Loucy (cell line): ENCODE results near the gene ZNF423.

Experiments
- H2AFZ ChIP-seq: fragments of 200-600 bp; sonication (generic); 2 replicates; pipeline ENCODE4 v1.6.0; 2016; ENCODE audit warnings: antibody characterized with exemption, mild to moderate bottlenecking, low read length, moderate library complexity
- H3F3A ChIP-seq: fragments of 200-600 bp; 2 replicates; pipeline ENCODE4 v1.6.0; 2016; ENCODE audit warnings: antibody characterized with exemption, low read depth, mild to moderate bottlenecking
- H3K27me3 ChIP-seq: fragments of 200-600 bp; sonication (generic); 2 replicates; pipeline ENCODE4 v1.6.1; 2014; ENCODE audit warnings: low read length, mild to moderate bottlenecking; ENCODE audit not compliant: insufficient read depth, poor library complexity, severe bottlenecking
- H3K36me3 ChIP-seq: fragments of 200-600 bp; sonication (generic); 2 replicates; pipeline ENCODE4 v1.6.1; 2016; ENCODE audit warnings: low read length; ENCODE audit not compliant: insufficient read depth
- H3K4me1 ChIP-seq: fragments of 200-600 bp; sonication (generic); 2 replicates; pipeline ENCODE4 v1.5.1; 2014; ENCODE audit warnings: low read length, mild to moderate bottlenecking; ENCODE audit not compliant: insufficient read depth, poor library complexity, severe bottlenecking
- H3K4me2 ChIP-seq: fragments of 200-600 bp; sonication (generic); 2 replicates; pipeline ENCODE4 v1.6.0; 2014; ENCODE audit warnings: antibody characterized with exemption, low read length, low read depth, mild to moderate bottlenecking; ENCODE audit not compliant: poor library complexity, severe bottlenecking
- H3K4me3 ChIP-seq: fragments of 200-600 bp; sonication (generic); 2 replicates; pipeline ENCODE4 v1.5.1; 2014; ENCODE audit warnings: low read length, mild to moderate bottlenecking, mixed read lengths; ENCODE audit not compliant: poor library complexity, severe bottlenecking
- H3K79me2 ChIP-seq: fragments of 200-600 bp; sonication (generic); 2 replicates; pipeline ENCODE4 v1.6.1; 2014; ENCODE audit warnings: low read length; ENCODE audit not compliant: insufficient read depth
- H3K9ac ChIP-seq: fragments of 200-600 bp; sonication (generic); 2 replicates; pipeline ENCODE4 v1.6.0; 2014; ENCODE audit warnings: mild to moderate bottlenecking, low read depth, low read length, moderate library complexity; ENCODE audit not compliant: poor library complexity, severe bottlenecking
- H3K9me2 ChIP-seq: fragments of 200-600 bp; sonication (generic); replicated peaks from 2 replicates; pipeline ENCODE4 v1.6.1; 2016; ENCODE audit warnings: low read depth, low read length, mixed read lengths
- H3K9me3 ChIP-seq: fragments of 200-600 bp; sonication (generic); 2 replicates; pipeline ENCODE4 v1.6.1; 2014; ENCODE audit warnings: mild to moderate bottlenecking, antibody characterized with exemption, low read length, low read depth; ENCODE audit not compliant: insufficient read depth
- H4K20me1 ChIP-seq: fragments of 200-600 bp; sonication (generic); 2 replicates; pipeline ENCODE4 v1.6.0; 2014; ENCODE audit warnings: antibody characterized with exemption, low read length, mild to moderate bottlenecking; ENCODE audit not compliant: insufficient read depth, poor library complexity, severe bottlenecking
- CTCF ChIP-seq: fragments of 200-600 bp; sonication (generic); conservative IDR thresholded peaks from 2 replicates; pipeline ENCODE4 v1.5.1; 2014; ENCODE audit warnings: mild to moderate bottlenecking, antibody characterized with exemption, low read length
- EZH2phosphoT487 ChIP-seq: fragments of 200-600 bp; IDR thresholded peaks from 2 replicates; pipeline ENCODE4 v1.6.1; 2018; ENCODE audit warnings: antibody characterized with exemption, mild to moderate bottlenecking, moderate library complexity, borderline replicate concordance

ZNF423 gene

GRCh38 chr16:49515016-49515565, 340.8 kb downstream of the ZNF423 start:
- no peak for TF ChIP-seq CTCF
- TF ChIP-seq EZH2phosphoT487: no peak
- no peaks in the 10 kb centered on the region for H3K9me2 ChIP-seq
- no peak overlapping the region for H2AFZ ChIP-seq
- no peaks in the 10 kb centered on the region for H3K36me3 ChIP-seq
- no peaks in the 10 kb centered on the region for H3K4me1 ChIP-seq
- no peaks in the 10 kb centered on the region for H3F3A ChIP-seq
- H3K79me2 ChIP-seq: no peaks in the 10 kb centered on the region
- H3K4me2 ChIP-seq: no peak overlapping the region
- H3K4me3 ChIP-seq: no peak overlapping the region
- no peaks in the 10 kb centered on the region for H3K27me3 ChIP-seq
- H4K20me1 ChIP-seq: no peaks in the 10 kb centered on the region
- H3K9ac ChIP-seq: no peak overlapping the region
- H3K9me3 ChIP-seq: no peaks in the 10 kb centered on the region

- no peak overlapping the region for H3K4me3 ChIP-seq
- no peaks in the 10 kb centered on the region for H3K79me2 ChIP-seq
- no peaks in the 10 kb centered on the region for H3K9me3 ChIP-seq
- H3K9me2 ChIP-seq: no peaks in the 10 kb centered on the region
- H3K4me2 ChIP-seq: no peak overlapping the region
- H3K9ac ChIP-seq: no peak overlapping the region
- no peak overlapping the region for H2AFZ ChIP-seq
- H3K4me1 ChIP-seq: no peaks in the 10 kb centered on the region
- no peaks in the 10 kb centered on the region for H3K36me3 ChIP-seq
- TF ChIP-seq EZH2phosphoT487: no peak
- TF ChIP-seq CTCF: no peak
- H3F3A ChIP-seq: no peaks in the 10 kb centered on the region
- H4K20me1 ChIP-seq: no peaks in the 10 kb centered on the region
- no peaks in the 10 kb centered on the region for H3K27me3 ChIP-seq
Measured at GRCh38 chr16:49514073-49514980, 341.6 kb downstream of the ZNF423 start.

GRCh38 chr16:49513040-49513439, 342.9 kb downstream of the ZNF423 start:
- Histone ChIP-seq H3K4me1 (no peaks in the 10 kb centered on the region), H2AFZ (no peak overlapping the region), H3K9ac (no peak overlapping the region), H3F3A (no peaks in the 10 kb centered on the region), H4K20me1 (no peaks in the 10 kb centered on the region), H3K9me2 (no peaks in the 10 kb centered on the region), H3K9me3 (no peaks in the 10 kb centered on the region), H3K36me3 (no peaks in the 10 kb centered on the region), H3K27me3 (no peaks in the 10 kb centered on the region), H3K4me3 (no peak overlapping the region), H3K4me2 (no peak overlapping the region), H3K79me2 (no peaks in the 10 kb centered on the region)
- no peak for TF ChIP-seq EZH2phosphoT487
- TF ChIP-seq CTCF: peak; percentile 39
